Stomach (tissue), 4 donors: ENCODE results near the gene NUTF2.

Source experiments
- CTCF ChIP-seq, 7 experiments: fragments of 450-650 bp in 4 of 7; fragments of 200-600 bp in 3 of 7; sonication (generic) in 3 of 7; IDR thresholded peaks; one replicate each; pipeline ENCODE4 v1.5.1; 2016 to 2019; ENCODE audit warnings: antibody characterized with exemption in 7 of 7, control low read depth in 2 of 7, mild to moderate bottlenecking in 1 of 7
- EP300 ChIP-seq: sonication (generic); formaldehyde crosslinking; IDR thresholded peaks from one replicate; pipeline ENCODE4 v1.6.1; 2017; ENCODE audit warnings: antibody characterized with exemption
- POLR2A ChIP-seq, 4 donors: fragments of 450-650 bp; IDR thresholded peaks; one replicate each; pipeline ENCODE4 v1.6.1; 2016; ENCODE audit warnings: antibody characterized with exemption in 4 of 4, control low read depth in 2 of 4, mild to moderate bottlenecking in 1 of 4, moderate library complexity in 1 of 4

GRCh38 chr16:67844497-67844896, 2.2 kb upstream of the NUTF2 start:
- no peak for TF ChIP-seq POLR2A (IDR thresholded peaks at IDR 0.05)
- TF ChIP-seq CTCF (IDR thresholded peaks at IDR 0.05): no peak
- no peak for TF ChIP-seq EP300
